Anterior cingulate cortex (tissue), 58 donors: ENCODE measurements around the gene MRPL45.
"Not testable (repeated sequence)": the region's sequence is repeated elsewhere in the genome, so short reads cannot be mapped to it uniquely, and the experiment has no call there.

Experiments used
- DNase-seq, 58 donors: peaks; one replicate each; lab custom pipeline; 2025; lab: John Stamatoyannopoulos, UW

MRPL45 gene

GRCh38 chr17:38296834-38297517 lies at the start of gene MRPL45:
Gene MRPL45, plus strand, starts transcription at chr17:38297168. Its CDS starts 16 bp downstream, at chr17:38297184.
- peak; percentile 49 to 97 (median 94) for DNase-seq

DNA sequence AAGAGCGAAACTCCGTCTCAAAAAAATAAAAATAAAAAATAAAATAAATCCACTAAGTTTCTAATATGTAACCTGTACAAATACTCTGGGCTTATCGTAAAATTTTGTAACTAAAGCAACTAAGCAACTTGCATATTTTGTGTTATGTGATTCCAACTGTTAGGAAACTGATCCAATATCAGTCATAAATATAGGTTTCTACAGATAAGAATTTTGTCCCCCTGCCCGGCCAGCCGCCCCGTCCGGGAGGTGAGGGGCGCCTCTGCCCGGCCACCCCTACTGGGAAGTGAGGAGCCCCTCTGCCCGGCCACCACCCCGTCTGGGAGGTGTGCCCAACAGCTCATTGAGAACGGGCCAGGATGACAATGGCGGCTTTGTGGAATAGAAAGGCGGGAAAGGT lies 43.8 kb upstream of the MRPL45 start:
- not testable (repeated sequence) for DNase-seq

GRCh38 chr17:38254357-38254756 lies 42.6 kb upstream of the MRPL45 start:
- DNase-seq, result not testable (repeated sequence)

DNA sequence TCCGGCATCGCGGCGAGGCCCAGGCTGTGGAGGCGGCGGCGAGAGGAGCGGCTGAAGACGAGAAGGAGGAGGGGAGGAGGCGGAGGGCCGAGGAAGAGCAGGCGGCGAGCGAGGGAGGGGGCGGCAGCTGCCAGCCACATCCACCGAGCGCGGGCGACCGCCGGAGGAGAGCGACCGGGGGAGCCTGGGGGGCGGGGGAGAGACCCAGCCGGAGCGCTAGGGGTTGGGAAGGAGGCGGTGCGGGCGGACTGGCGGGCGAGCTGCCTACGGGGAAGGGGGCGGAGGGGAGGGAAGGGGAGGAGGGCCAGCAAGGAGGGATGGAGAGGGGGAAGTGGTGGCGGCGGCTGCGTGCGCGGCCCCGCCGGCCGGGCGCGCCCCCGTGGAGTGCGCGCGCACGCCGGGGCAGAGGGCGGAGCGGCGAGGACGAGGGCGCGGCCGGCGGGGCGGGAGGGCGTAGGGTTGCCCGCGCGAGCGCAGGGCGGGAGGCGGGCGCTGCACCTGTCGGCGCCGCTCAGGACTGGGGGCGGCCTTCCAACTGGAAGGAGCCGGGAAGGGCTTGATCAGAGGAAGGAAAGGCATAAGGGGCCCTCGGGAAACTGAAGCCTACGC lies 39.9 kb upstream of the MRPL45 start:
- DNase-seq, result peak in 56 of 58 donors; percentile 22 to 88 (median 76)

DNA sequence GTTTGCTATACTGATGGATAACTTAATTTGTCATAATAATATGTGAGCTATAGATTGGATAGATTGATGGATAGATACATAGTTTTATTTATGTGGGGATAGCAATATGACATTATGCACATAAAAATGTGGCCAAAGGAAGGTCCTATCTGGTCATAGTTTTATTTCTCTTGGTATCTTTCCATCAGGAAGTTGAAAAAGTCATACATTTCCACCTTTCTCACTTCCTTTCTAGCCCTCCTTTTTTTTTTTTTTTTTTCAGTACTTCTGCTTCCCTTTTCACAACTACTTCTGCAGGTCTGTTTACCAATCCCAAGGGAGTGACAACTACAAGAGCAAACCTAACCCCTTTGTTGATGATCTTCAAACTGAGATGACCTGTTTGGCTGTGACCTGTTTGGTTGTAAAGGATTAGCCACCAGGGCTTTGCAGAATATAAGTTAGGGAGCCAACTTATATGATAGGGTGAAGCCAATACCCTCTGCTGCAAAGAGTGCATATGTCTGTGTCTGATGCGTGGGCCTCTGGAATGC lies 30.9 kb upstream of the MRPL45 start:
- not testable (repeated sequence) for DNase-seq

GRCh38 chr17:38266571-38266970 lies 30.4 kb upstream of the MRPL45 start:
- not testable (repeated sequence) for DNase-seq

- DNase-seq, result not testable (repeated sequence)
Measured at GRCh38 chr17:38268138-38268537, 28.8 kb upstream of the MRPL45 start.

GRCh38 chr17:38269045-38269444 lies 27.9 kb upstream of the MRPL45 start:
- DNase-seq, result not testable (repeated sequence)

- not testable (repeated sequence) for DNase-seq
Measured at GRCh38 chr17:38269552-38269951, 27.4 kb upstream of the MRPL45 start.

GRCh38 chr17:38285994-38286393 lies 11.0 kb upstream of the MRPL45 start:
- DNase-seq, result not testable (repeated sequence)

- DNase-seq, result not testable (repeated sequence)
Measured at GRCh38 chr17:38286501-38287091, 10.4 kb upstream of the MRPL45 start.

GRCh38 chr17:38288217-38288827 lies 8.6 kb upstream of the MRPL45 start:
- DNase-seq, result peak in 2 of 58 donors; percentile 0 to 11

DNA sequence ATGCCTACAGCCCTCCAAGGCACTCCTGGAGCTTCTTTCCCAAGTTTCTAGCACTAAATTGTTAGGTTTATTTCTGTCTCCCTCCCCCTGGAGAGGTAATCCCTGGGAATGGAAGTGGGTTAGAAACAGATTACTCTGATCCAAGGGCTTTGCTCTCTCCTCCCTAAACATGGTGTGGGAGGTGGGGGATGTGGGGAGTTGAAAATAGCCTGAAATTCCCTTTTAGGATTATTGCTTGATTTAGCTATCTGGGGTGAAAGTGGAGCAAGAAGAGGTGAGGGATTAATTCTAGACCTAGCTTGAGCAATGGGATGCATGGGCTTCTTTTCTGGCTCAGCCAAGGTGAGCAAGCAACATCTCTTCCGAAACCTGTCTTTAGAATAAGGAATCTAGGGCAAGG lies 7.2 kb upstream of the MRPL45 start:
- not testable (repeated sequence) for DNase-seq

GRCh38 chr17:38295602-38296365 lies 1.2 kb upstream of the MRPL45 start:
- not testable (repeated sequence) for DNase-seq

DNA sequence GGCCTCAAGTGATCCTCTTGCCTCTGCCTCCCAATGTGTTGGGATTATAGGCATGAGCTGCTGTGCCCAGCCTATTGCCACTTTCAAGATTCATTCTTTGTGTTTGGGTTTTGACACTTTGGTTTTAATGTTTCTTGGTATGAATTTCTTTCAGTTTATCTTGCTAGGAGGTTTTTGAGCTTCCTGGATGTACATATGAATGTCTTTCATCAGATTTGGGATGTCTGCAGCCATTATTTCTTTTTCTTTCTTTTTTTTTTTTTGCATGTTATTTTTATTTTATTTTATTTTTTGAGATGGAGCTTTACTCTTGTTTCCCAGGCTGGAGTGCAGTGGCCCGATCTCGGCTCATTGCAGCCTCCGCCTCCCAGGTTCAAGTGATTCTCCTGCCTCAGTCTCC lies 18.5 kb downstream of the MRPL45 start:
- DNase-seq, result no peak

DNA sequence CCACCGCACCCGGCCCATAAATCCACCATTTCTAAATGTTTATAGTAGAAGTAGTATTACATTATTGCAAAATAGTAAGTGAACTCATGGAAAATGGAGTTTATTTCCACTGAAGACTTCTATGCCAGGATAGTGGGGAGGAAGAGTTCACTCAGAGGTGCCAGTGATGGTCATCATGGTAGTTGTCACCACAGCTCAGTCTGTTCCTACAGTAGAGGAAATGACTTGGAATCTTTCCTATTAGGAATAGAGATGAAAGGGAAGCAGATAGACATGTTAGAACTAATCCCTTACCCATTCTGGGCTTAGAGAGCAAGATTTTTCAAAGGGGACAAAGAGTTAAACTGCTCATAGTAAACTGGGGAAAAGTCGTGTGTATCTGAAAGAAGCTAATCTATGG lies 20.1 kb downstream of the MRPL45 start:
- DNase-seq, result no peak

DNA sequence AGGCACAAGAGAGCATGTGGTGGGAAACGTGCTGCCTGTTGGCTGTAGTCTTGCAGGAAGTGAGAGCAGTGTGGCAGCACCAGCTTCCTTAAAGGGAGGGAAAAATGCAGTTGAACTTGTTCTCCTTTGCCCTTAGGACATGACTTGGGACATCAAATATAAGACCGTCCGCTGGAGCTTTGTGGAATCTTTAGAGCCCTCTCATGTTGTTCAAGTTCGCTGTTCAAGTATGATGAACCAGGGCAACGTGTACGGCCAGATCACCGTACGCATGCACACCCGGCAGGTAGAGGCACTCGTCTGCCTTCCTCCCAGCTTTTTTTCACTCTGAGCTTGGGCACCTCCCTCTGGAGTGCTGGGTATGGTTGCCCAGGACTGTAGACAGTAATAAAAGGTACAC lies 23.5 kb downstream of the MRPL45 start:
- no peak for DNase-seq

DNA sequence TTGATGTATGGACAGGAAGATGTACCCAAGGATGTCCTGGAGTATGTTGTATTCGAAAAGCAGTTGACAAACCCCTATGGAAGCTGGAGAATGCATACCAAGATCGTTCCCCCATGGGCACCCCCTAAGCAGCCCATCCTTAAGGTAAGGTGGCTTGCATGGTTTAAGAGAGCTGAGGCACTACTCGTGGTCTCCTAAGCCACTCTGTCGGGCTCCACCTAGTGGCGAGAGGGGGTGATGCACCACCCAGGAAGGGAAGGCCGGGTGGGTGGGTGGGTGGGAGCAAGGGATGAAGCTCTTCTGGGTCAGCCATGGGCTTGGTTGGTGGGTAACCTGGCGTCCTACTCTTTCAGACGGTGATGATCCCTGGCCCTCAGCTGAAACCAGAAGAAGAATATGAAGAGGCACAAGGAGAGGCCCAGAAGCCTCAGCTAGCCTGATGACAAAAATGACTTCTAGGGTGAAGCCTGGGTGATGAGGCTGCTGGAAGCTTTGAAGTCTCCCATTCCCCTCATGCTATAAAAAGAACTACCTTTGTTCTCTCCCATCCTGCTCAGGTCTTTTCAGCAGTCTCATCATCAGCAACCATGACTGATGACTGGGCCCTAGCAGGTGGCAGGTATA lies 25.3 kb downstream of the MRPL45 start:
- DNase-seq, result peak in 32 of 58 donors; percentile 10 to 76 (median 27)

DNA sequence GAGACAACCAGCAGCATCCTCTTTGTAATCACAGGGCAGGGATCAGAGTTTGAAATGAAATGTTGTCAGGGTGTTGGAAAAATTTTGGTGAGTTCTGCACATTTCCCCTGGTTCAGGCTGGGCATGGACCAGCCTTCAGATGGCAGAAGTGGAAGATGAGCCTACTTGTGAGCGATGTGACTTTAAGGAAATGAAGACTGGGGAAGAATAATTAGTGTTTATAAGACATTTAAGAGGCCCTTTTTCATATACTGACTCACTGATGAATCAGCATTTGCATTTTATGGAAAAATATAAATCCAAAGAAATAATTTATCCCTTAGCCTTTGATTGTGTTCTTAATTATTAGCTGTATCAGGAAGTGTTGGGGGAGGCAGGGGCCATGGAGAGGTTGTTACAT lies 25.9 kb downstream of the MRPL45 start:
- no peak for DNase-seq
